SU-DHL-6 (cell line): ENCODE data around the gene IARS2.
"Not testable (repeated sequence)": the region's sequence is repeated elsewhere in the genome, so short reads cannot be mapped to it uniquely, and the experiment has no call there.

Source experiments
- H2AFZ ChIP-seq: fragments of 200-600 bp; sonication (generic); 2 replicates; pipeline ENCODE4 v1.6.1; 2014; ENCODE audit warnings: low read depth, mild to moderate bottlenecking, moderate library complexity, mixed read lengths, antibody characterized with exemption, low read length; ENCODE audit not compliant: severe bottlenecking
- H3F3A ChIP-seq: fragments of 200-600 bp; shearing (Covaris generic); 2 replicates; pipeline ENCODE4 v1.6.0; 2016; ENCODE audit warnings: antibody characterized with exemption, mild to moderate bottlenecking; ENCODE audit not compliant: insufficient read depth
- H3K27ac ChIP-seq: fragments of 200-600 bp; sonication (generic); 2 replicates; pipeline ENCODE4 v1.5.1; 2016; ENCODE audit warnings: low read depth, mild to moderate bottlenecking, low read length, moderate library complexity, mixed read lengths
- H3K27me3 ChIP-seq: fragments of 200-600 bp; sonication (generic), shearing (Covaris generic); 2 replicates; pipeline ENCODE4 v1.6.0; 2014; ENCODE audit warnings: mild to moderate bottlenecking, low read length
- H3K36me3 ChIP-seq: fragments of 200-600 bp; sonication (generic); 2 replicates; pipeline ENCODE4 v1.6.1; 2014; ENCODE audit warnings: mild to moderate bottlenecking, low read length, mixed read lengths
- H3K4me2 ChIP-seq: fragments of 300-600, 200-600 bp; shearing (Covaris generic), sonication (generic); 2 replicates; pipeline ENCODE4 v1.6.0; 2014; ENCODE audit warnings: low read length, low read depth, mild to moderate bottlenecking; ENCODE audit not compliant: poor library complexity, severe bottlenecking
- H3K4me3 ChIP-seq: fragments of 200-600 bp; sonication (generic); 2 replicates; pipeline ENCODE4 v1.5.1; 2014; ENCODE audit warnings: antibody characterized with exemption, low read length, mild to moderate bottlenecking, mixed read lengths; ENCODE audit not compliant: insufficient read depth, poor library complexity, severe bottlenecking
- H3K79me2 ChIP-seq: fragments of 200-600 bp; sonication (generic); 2 replicates; pipeline ENCODE4 v1.6.1; 2014; ENCODE audit warnings: mild to moderate bottlenecking, low read length, moderate library complexity; ENCODE audit not compliant: insufficient read depth
- H3K9ac ChIP-seq: fragments of 200-600 bp; sonication (generic); 2 replicates; pipeline ENCODE4 v1.7.0; 2014; ENCODE audit warnings: mild to moderate bottlenecking, low read length
- H3K9me2 ChIP-seq: fragments of 200-600 bp; sonication (generic); replicated peaks from 2 replicates; pipeline ENCODE4 v1.6.1; 2014; ENCODE audit warnings: low read length; ENCODE audit not compliant: insufficient read depth
- H3K9me3 ChIP-seq: fragments of 200-600 bp; sonication (generic); 2 replicates; pipeline ENCODE4 v1.6.1; 2014; ENCODE audit warnings: low read length, mixed read lengths; ENCODE audit not compliant: insufficient read depth
- H4K20me1 ChIP-seq: fragments of 200-600 bp; sonication (generic); 2 replicates; pipeline ENCODE4 v1.6.1; 2014; ENCODE audit warnings: low read depth, mild to moderate bottlenecking, antibody characterized with exemption, low read length, moderate library complexity, mixed read lengths
- CTCF ChIP-seq: fragments of 200-600 bp; sonication (generic); IDR thresholded peaks from one replicate; pipeline ENCODE4 v1.5.1; 2017; ENCODE audit warnings: antibody characterized with exemption, mild to moderate bottlenecking, low read length, moderate library complexity; ENCODE audit not compliant: insufficient read depth, poor library complexity, severe bottlenecking
- EZH2phosphoT487 ChIP-seq: fragments of 200-600 bp; sonication (generic), shearing (Covaris generic); conservative IDR thresholded peaks from 2 replicates; pipeline ENCODE4 v1.6.1; 2018; ENCODE audit warnings: mild to moderate bottlenecking, antibody characterized with exemption, low read length, moderate library complexity, mixed read lengths

IARS2 gene

GRCh38 chr1:220156620-220157146 is 62.8 kb downstream of the IARS2 start:
- no peak overlapping the region for H3K4me2 ChIP-seq
- no peaks in the 10 kb centered on the region for H3K27me3 ChIP-seq
- no peak overlapping the region for H3K27ac ChIP-seq
- TF ChIP-seq CTCF (no peak), EZH2phosphoT487 (no peak)
- H4K20me1 ChIP-seq, result no peaks in the 10 kb centered on the region
- H3K9me2 ChIP-seq, result no peaks in the 10 kb centered on the region
- no peak overlapping the region for H2AFZ ChIP-seq
- H3F3A ChIP-seq, result no peaks in the 10 kb centered on the region; the same call in 1 of the 2 replicates
- no peak overlapping the region for H3K9ac ChIP-seq
- H3K79me2 ChIP-seq, result no peaks in the 10 kb centered on the region
- H3K36me3 ChIP-seq, result peaks cover 12% of the 10 kb centered on the region
- H3K4me3 ChIP-seq, result no peak overlapping the region
- H3K9me3 ChIP-seq, result no peaks in the 10 kb centered on the region

GRCh38 chr1:220157738-220158137 is 63.8 kb downstream of the IARS2 start:
- Histone ChIP-seq H3K4me2 (no peak overlapping the region), H3K27ac (no peak overlapping the region), H2AFZ (no peak overlapping the region), H3K27me3 (no peaks in the 10 kb centered on the region), H3K36me3 (peaks cover 18% of the 10 kb centered on the region), H3K9ac (no peak overlapping the region), H4K20me1 (no peaks in the 10 kb centered on the region), H3K9me2 (no peaks in the 10 kb centered on the region), H3F3A (no peaks in the 10 kb centered on the region; the same call in 1 of the 2 replicates), H3K79me2 (no peaks in the 10 kb centered on the region), H3K9me3 (no peaks in the 10 kb centered on the region), H3K4me3 (no peak overlapping the region)
- TF ChIP-seq EZH2phosphoT487 (no peak), CTCF (no peak)

GRCh38 chr1:220158530-220158929 is 64.6 kb downstream of the IARS2 start:
- H3K36me3 ChIP-seq, result peaks cover 13% of the 10 kb centered on the region

GRCh38 chr1:220159041-220159440 is 65.1 kb downstream of the IARS2 start:
- TF ChIP-seq CTCF (no peak), EZH2phosphoT487 (no peak)
- H3K36me3 ChIP-seq, result peaks cover 11% of the 10 kb centered on the region
- no peaks in the 10 kb centered on the region for H3K9me3 ChIP-seq
- H3K4me2 ChIP-seq, result no peak overlapping the region
- no peaks in the 10 kb centered on the region for H3K9me2 ChIP-seq
- no peak overlapping the region for H3K27ac ChIP-seq
- no peaks in the 10 kb centered on the region for H3K27me3 ChIP-seq
- no peak overlapping the region for H3K9ac ChIP-seq
- no peaks in the 10 kb centered on the region for H4K20me1 ChIP-seq
- no peaks in the 10 kb centered on the region for H3F3A ChIP-seq
- no peak overlapping the region for H2AFZ ChIP-seq
- no peak overlapping the region for H3K4me3 ChIP-seq
- H3K79me2 ChIP-seq, result no peaks in the 10 kb centered on the region

More at GRCh38 chr1:220158530-220158929, 64.6 kb downstream of the IARS2 start:
- not testable (repeated sequence) for H3K9ac ChIP-seq, H3K79me2 ChIP-seq, H3K9me2 ChIP-seq, H3K4me3 ChIP-seq, H3F3A ChIP-seq, H3K9me3 ChIP-seq, H2AFZ ChIP-seq, H3K27ac ChIP-seq, H3K4me2 ChIP-seq, H3K27me3 ChIP-seq, H4K20me1 ChIP-seq
